ENCODE measurements around the gene ADM2. TPM values are rescaled to one million over a fixed set of nuclear protein-coding genes. Genes with fewer than 3 reads are reported as not detected.

Gene ADM2
- total RNA-seq, 1 donor from 2014 or later: 1.7 TPM

DNA sequence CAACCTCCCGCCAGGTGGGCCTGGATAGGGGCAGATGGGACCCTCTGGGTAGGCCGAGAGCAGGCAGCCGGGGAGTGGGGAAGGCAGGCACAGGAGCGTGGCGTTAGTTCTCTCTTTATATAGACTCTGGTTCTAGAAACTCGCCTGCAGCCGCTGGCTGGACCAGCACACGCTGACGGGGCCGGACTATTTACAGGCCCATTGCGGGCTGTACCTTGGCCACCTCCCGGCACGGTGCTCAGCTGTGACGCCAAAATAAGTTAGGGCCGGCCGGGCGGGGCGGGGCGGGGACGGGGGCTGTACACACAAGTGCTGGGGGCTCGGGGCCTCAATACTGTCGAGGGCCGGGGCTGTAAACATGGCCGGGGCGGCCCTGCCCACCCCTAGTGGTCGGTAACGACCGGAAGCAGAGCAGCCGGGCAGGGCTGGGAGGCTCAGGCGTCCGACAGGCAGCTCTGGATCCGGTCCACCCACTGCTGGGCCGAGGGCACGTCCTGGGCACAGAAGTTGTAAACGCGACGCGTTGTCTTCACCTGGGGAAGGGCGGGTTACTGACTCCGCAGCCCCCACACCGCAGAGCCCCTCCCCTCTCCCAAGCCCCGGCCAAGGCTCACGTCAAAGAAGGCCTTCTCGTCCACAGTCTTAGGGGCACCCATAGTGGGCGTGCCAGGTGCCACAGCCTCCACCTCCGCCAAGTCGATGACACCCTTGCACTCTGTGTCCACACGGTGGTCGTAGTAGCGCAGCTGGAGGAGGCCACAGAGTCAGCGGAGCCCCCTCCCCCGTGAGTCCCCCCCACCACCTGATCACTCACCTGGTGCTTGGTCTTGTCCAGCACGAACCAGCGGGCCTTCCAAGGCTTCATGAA lies 34.4 kb upstream of the ADM2 start:
- no peak overlapping the region for H3K4me3 Mint-ChIP-seq
- TF ChIP-seq, protein P1, sequence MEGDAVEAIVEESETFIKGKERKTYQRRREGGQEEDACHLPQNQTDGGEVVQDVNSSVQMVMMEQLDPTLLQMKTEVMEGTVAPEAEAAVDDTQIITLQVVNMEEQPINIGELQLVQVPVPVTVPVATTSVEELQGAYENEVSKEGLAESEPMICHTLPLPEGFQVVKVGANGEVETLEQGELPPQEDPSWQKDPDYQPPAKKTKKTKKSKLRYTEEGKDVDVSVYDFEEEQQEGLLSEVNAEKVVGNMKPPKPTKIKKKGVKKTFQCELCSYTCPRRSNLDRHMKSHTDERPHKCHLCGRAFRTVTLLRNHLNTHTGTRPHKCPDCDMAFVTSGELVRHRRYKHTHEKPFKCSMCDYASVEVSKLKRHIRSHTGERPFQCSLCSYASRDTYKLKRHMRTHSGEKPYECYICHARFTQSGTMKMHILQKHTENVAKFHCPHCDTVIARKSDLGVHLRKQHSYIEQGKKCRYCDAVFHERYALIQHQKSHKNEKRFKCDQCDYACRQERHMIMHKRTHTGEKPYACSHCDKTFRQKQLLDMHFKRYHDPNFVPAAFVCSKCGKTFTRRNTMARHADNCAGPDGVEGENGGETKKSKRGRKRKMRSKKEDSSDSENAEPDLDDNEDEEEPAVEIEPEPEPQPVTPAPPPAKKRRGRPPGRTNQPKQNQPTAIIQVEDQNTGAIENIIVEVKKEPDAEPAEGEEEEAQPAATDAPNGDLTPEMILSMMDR (conservative IDR thresholded peaks at IDR 0.05): no peak
- no peaks in the 10 kb centered on the region for H3K9me3 Mint-ChIP-seq
- H3K27me3 Mint-ChIP-seq (ENCODE audit: low read depth): peaks cover 8% of the 10 kb centered on the region
- peaks cover 11% of the 10 kb centered on the region for H3K36me3 Mint-ChIP-seq (ENCODE audit: low read depth)
- no peak overlapping the region for H3K27ac Mint-ChIP-seq (ENCODE audit: unreplicated experiment)
- H3K4me1 Mint-ChIP-seq: peaks cover 5% of the 10 kb centered on the region
- no peak for DNase-seq (ENCODE audit: low read depth, low spot score)

DNA sequence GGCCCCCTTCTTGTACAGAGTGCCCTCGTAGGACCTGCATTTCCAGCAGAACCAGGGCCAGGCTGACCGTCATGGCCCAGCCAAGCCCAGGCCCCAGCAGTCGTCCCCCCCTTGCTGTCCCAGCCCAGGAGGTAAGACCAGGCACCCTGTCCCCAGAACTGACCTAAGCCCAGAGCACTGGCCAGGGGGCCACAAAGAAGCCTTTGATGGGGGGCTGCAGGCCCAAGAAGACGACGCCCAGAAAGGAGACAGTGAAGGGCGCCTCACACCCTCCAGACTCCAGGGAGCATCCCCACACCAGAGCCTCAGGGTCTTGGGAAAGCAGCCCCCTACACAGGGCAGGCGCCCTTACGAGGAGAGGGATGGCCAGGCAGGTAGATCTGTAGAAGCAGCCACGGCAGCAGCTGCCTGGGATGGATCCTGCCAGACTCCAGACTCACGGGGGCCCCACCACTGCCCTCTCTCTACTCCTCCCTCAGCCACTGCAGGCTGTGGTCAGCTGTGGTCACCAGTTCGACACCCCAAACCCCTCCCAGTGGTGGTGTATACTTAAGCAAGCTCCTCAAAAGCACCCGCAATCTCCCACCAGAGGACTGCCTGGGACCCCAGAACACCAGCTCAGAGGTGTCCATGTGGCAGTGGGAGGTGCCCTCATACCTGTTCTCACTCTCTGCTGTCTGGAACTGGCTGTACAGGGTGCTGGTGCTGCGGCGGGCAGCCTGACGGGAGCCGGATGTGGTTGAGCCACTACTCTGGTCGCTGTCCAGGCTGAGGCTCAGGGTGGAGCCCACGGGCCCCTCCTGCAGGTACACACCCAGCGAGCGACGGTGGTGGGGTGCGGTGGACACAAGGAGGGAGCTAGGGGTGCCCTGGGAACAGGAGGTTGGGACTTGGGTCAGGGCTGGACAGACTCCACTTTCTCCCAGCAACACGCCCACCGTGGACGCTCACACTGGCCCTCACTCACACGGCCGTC lies 33.5 kb upstream of the ADM2 start:
- DNase-seq (ENCODE audit: low read depth, low spot score): no peak
- peaks cover 11% of the 10 kb centered on the region for H3K36me3 Mint-ChIP-seq (ENCODE audit: low read depth)
- TF ChIP-seq, protein P1 (conservative IDR thresholded peaks at IDR 0.05): no peak

DNA sequence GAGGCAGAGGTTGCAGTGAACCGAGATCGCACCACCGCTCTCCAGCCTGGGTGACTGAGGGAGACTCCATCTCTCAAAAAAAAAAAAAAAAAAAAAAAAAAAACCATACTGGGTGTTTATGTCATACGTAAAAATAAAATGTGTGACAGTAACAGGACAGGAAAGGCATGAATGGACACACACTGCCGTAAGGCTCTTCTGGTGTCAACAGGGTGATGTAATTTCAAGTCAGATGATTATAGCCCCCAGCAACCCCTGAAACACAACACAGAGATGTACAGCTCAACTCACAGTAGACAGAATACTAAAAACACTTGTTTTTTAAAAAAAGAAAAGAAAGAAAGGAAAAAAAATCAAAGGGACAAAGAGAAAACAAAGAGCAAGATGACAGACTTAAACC lies 28.7 kb upstream of the ADM2 start:
- TF ChIP-seq, protein P1 (conservative IDR thresholded peaks at IDR 0.05): no peak
- Mint-ChIP-seq H3K9me3 (no peaks in the 10 kb centered on the region), H3K4me1 (peaks cover 11% of the 10 kb centered on the region), H3K27me3 (ENCODE audit: low read depth) (peaks cover 3% of the 10 kb centered on the region), H3K27ac (ENCODE audit: unreplicated experiment) (no peak overlapping the region), H3K36me3 (ENCODE audit: low read depth) (peaks cover 12% of the 10 kb centered on the region), H3K4me3 (no peak overlapping the region)
- DNase-seq (ENCODE audit: low read depth, low spot score): no peak

More for the DNA sequence above, 33.5 kb upstream of the ADM2 start:
- Mint-ChIP-seq H3K9me3 (no peaks in the 10 kb centered on the region), H3K27me3 (ENCODE audit: low read depth) (peaks cover 5% of the 10 kb centered on the region), H3K4me1 (peaks cover 8% of the 10 kb centered on the region), H3K4me3 (no peak overlapping the region), H3K27ac (ENCODE audit: unreplicated experiment) (peak overlapping the region; percentile 75)

DNA sequence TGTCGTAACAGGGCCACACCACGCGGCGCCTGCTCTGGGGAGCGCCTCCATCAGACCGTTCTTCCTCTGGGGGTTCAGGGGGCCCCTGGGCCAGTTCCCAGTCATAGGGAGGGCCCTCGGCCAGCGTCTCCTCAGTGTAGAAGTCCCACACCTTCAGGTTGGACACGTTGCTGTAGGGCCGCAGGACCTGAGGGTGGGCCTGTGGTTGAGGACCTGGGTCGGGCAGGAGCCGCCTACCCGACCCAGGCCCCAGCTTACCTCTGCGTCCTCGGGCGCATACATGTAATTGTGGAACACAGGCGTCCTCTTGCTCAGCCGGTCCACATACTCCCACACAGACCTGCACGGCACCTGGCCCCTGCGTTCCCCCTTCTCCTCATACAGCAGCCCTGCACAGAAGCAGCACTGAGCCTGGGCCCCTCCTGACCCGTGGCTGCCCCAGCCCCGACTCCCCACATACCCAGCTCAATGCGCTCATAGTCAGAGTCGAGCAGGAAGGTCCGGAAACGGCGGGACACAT lies 26.7 kb upstream of the ADM2 start:
- Mint-ChIP-seq H3K27ac (ENCODE audit: unreplicated experiment) (no peak overlapping the region), H3K27me3 (ENCODE audit: low read depth) (no peaks in the 10 kb centered on the region), H3K4me1 (peaks cover 8% of the 10 kb centered on the region), H3K36me3 (ENCODE audit: low read depth) (peaks cover 6% of the 10 kb centered on the region), H3K9me3 (no peaks in the 10 kb centered on the region), H3K4me3 (no peak overlapping the region)
- no peak for DNase-seq (ENCODE audit: low read depth, low spot score)
- TF ChIP-seq, protein P1 (conservative IDR thresholded peaks at IDR 0.05): no peak

DNA sequence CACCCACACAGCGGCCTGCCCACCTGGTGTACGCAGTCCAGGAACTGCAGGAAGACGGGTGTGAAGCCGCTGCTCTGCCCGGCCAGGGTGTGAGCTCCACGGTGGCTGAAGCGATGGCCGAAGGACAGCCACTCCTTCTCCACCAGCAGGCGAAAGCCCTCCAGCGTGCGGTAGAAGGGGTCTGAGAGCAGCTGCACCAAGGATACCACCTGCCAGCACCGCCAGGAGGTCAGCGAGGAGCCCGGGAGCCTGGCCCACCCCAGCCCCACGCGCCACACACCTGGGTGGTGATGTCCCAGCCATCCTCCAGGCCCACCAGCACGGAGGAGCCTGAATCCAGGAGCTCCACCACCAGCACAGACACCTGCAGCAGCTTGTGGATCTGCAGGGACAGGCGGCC lies 26.1 kb upstream of the ADM2 start:
- Mint-ChIP-seq H3K4me1 (peaks cover 5% of the 10 kb centered on the region), H3K27me3 (ENCODE audit: low read depth) (no peaks in the 10 kb centered on the region), H3K27ac (ENCODE audit: unreplicated experiment) (no peak overlapping the region), H3K9me3 (no peaks in the 10 kb centered on the region), H3K36me3 (ENCODE audit: low read depth) (peaks cover 3% of the 10 kb centered on the region), H3K4me3 (no peak overlapping the region)
- TF ChIP-seq, protein P1 (conservative IDR thresholded peaks at IDR 0.05): no peak
- no peak for DNase-seq (ENCODE audit: low read depth, low spot score)

Measured in neural crest cell (in vitro differentiated cells).